Muscle of back (tissue), 11 donors: ENCODE results near the gene RNGTT. TPM values are rescaled to one million over a fixed set of nuclear protein-coding genes. Genes with fewer than 3 reads are reported as not detected.
A peak's percentile ranks its signal among the peaks of the same experiment; 100 is the strongest.

Experiments used
- DNase-seq, 3 donors: peaks; one replicate each; pipeline versions ENCODE4 v3.0.0 to v3.0.0-alpha.2; 2013
- polyA plus RNA-seq, 10 donors: library from polyadenylated mRNA; unstranded; fragments of 120-200 nt; gene quantifications; one replicate each; pipeline ENCODE4 v1.2.1, GENCODE V29; 2013; ENCODE audit not compliant: insufficient read length in 10 of 10

Gene RNGTT
- polyA plus RNA-seq, 10 donors, result 8.8 to 13.6 (median 10.6) TPM

GRCh38 chr6:88562353-88563276 is 400.8 kb downstream of the RNGTT start:
- no peak for DNase-seq

GRCh38 chr6:88561954-88562315 is 401.5 kb downstream of the RNGTT start:
- DNase-seq, result peak in 2 of 3 donors; percentile 45 to 70

- peak in 1 of 3 donors; percentile 6 for DNase-seq
Observed at GRCh38 chr6:88561034-88561953, 402.1 kb downstream of the RNGTT start.

Other genes with a start within 250 kb of the RNGTT start
- 100 to 1,000 TPM in 6 of 10 donors, 10 to 100 TPM in 4; 76.2 to 127 (median 104) TPM for gene PNRC1, start 117.1 kb upstream of the RNGTT start, polyA plus RNA-seq
- 1 to 10 TPM; 2.9 to 5.3 (median 3.7) TPM for gene SRSF12, start 154.5 kb upstream of the RNGTT start, polyA plus RNA-seq
- 10 to 100 TPM; 23.4 to 56.0 (median 34.9) TPM for gene PM20D2, start 182.4 kb upstream of the RNGTT start, polyA plus RNA-seq